ENCODE measurements around the gene RANBP3.
"Not testable (repeated sequence)": the region's sequence is repeated elsewhere in the genome, so short reads cannot be mapped to it uniquely, and the experiment has no call there.

The RANBP3 gene

GRCh38 chr19:5963259-5963658 lies 14.7 kb downstream of the RANBP3 start:
- not testable (repeated sequence) for DNase-seq

- DNase-seq = peak; percentile 73
These were observed 15.7 kb downstream of the RANBP3 start for GRCh38 chr19:5961969-5962945.

- DNase-seq = not testable (repeated sequence)
These were observed 16.3 kb downstream of the RANBP3 start for GRCh38 chr19:5961641-5961968.

GRCh38 chr19:5960005-5961001 lies 17.6 kb downstream of the RANBP3 start:
- no peak for DNase-seq

- DNase-seq = no peak
These were observed 18.5 kb downstream of the RANBP3 start for GRCh38 chr19:5959260-5960004.

- no peak for DNase-seq
These were observed 19.2 kb downstream of the RANBP3 start for GRCh38 chr19:5958851-5959122.

GRCh38 chr19:5958074-5958850 lies 19.7 kb downstream of the RANBP3 start:
- DNase-seq = no peak

GRCh38 chr19:5957170-5957569 lies 20.8 kb downstream of the RANBP3 start:
- DNase-seq = no peak

- no peak for DNase-seq
These were observed 21.2 kb downstream of the RANBP3 start for GRCh38 chr19:5956728-5957127.

- no peak for DNase-seq
These were observed 21.6 kb downstream of the RANBP3 start for GRCh38 chr19:5956323-5956722.

- no peak for DNase-seq
These were observed 22.4 kb downstream of the RANBP3 start for GRCh38 chr19:5955636-5955935.

- DNase-seq = no peak
These were observed 23.6 kb downstream of the RANBP3 start for GRCh38 chr19:5954293-5954692.

GRCh38 chr19:5953680-5954213 lies 24.2 kb downstream of the RANBP3 start:
- DNase-seq = peak; percentile 62

- peak; percentile 47 for DNase-seq
These were observed 24.8 kb downstream of the RANBP3 start for GRCh38 chr19:5953030-5953589.

GRCh38 chr19:5952193-5953029 lies 25.5 kb downstream of the RANBP3 start:
- DNase-seq = no peak

- DNase-seq = peak; percentile 45
These were observed 26.5 kb downstream of the RANBP3 start for GRCh38 chr19:5951338-5951861.

- no peak for DNase-seq
These were observed 27.2 kb downstream of the RANBP3 start for GRCh38 chr19:5950741-5951140.

GRCh38 chr19:5949792-5950305 lies 28.1 kb downstream of the RANBP3 start:
- DNase-seq = no peak

GRCh38 chr19:5948752-5949564 lies 29.0 kb downstream of the RANBP3 start:
- DNase-seq = no peak

All from suppressor macrophage treated with lipopolysaccharide for 4 hours (primary cell).